Pancreas (tissue), 10 donors: ENCODE data around the gene RIOK1. TPM values are rescaled to one million over a fixed set of nuclear protein-coding genes. Genes with fewer than 3 reads are reported as not detected.
"Not testable (repeated sequence)": the region's sequence is repeated elsewhere in the genome, so short reads cannot be mapped to it uniquely, and the experiment has no call there.

Experiments
- ATAC-seq, 4 donors: fragments of 200-7000 bp; cut with Tn5 transposase; one replicate each; pipeline versions ENCODE4 v1.8.0 to v1.9.1; 2020; ENCODE audit warnings: mild to moderate bottlenecking in 4 of 4, moderate library complexity in 4 of 4
- DNase-seq, 6 donors: peaks; one replicate each; pipeline ENCODE4 v3.0.0-alpha.2; 2020
- FAIRE-seq: peaks from 2 replicates; lab custom pipeline; 2012; peaks lifted over from hg19 to GRCh38; lab: Jason Lieb, UNC
- H3K27ac ChIP-seq, 4 donors: fragments of 200-600 bp; sonication (generic); 1 replicate in 3 of 4; 2 replicates in 1 of 4; pipeline versions ENCODE4 v1.5.0 to v1.8.0; 2020
- H3K27me3 ChIP-seq, 4 donors: fragments of 200-600 bp; one replicate each; pipeline ENCODE4 v1.8.0; 2021
- H3K36me3 ChIP-seq, 3 donors: fragments of 200-600 bp; sonication (generic) in 1 of 3; one replicate each; pipeline versions ENCODE4 v1.5.0 to v1.8.0; 2020 to 2021
- H3K4me1 ChIP-seq, 3 donors: fragments of 200-600 bp; one replicate each; pipeline ENCODE4 v1.8.0; 2021
- H3K4me3 ChIP-seq, 4 donors: fragments of 200-600 bp; sonication (generic) in 2 of 4; one replicate each; pipeline versions ENCODE4 v1.5.0 to v1.8.0; 2020 to 2021
- H3K9me3 ChIP-seq, 4 donors: fragments of 200-600 bp; one replicate each; pipeline ENCODE4 v1.8.0; 2021
- whole genome bisulfite sequencing, 2 donors: extraction: QIAGEN DNeasy Blood & Tissue Kit; methylation state at CpG; one replicate each; pipeline ENCODE4 v1.1.7; 2013; 5-methylcytosine and 5-hydroxymethylcytosine counted together
- intact Hi-C, 3 donors: fragments of 100-400 bp; cut with DNase I; formaldehyde crosslinking; loops; one replicate each; pipeline versions ENCODE4 v1.11.1 to v1.14.2; 2022
- polyA plus RNA-seq, 2 donors: library from polyadenylated mRNA; stranded (reverse); fragments of 200-250 nt; gene quantifications; one replicate each; pipeline ENCODE4 v1.2.3, GENCODE V29; 2013
- total RNA-seq, 6 donors: library from RNA; stranded (reverse); fragmentation: NEBNext Ultra II Directional in 4 of 6; extraction: Animal tissue kit (Norgen Biotek cat#: 25700) in 4 of 6; gene quantifications; one replicate each; pipeline versions ENCODE4 v1.2.1 to v1.2.4, GENCODE V29; 2021 to 2023
- TF ChIP-seq, protein P1 (sequence below), 4 donors: fragments of 200-600 bp; sonication (generic) in 3 of 4; IDR thresholded peaks; one replicate each; pipeline versions ENCODE4 v1.5.0 to v1.8.0; 2021; ENCODE audit warnings: antibody characterized with exemption in 4 of 4
- donor health status: healthy with polysubstance abuse.
- donor health status: DM: no; HTN: no; CAD: no; lungs with moderate emphysema.
- donor health status: DM: no; HTN: no; CAD: no.
- donor health status: control.
- donor health status: control.
- donor health status: Bipolar disorder and iron deficiency.
- donor health status: DM: yes; HTN: yes; CAD: no.
- donor health status: DM: no; HTN: no; CAD: no.
- donor health status: DM: no; HTN: no; CAD: no.
- donor health status: DM: yes; HTN: yes; CAD: no.

RIOK1 gene
- total and polyA plus RNA-seq, 8 donors: 6.6 to 11.0 (median 9.5) TPM

DNA sequence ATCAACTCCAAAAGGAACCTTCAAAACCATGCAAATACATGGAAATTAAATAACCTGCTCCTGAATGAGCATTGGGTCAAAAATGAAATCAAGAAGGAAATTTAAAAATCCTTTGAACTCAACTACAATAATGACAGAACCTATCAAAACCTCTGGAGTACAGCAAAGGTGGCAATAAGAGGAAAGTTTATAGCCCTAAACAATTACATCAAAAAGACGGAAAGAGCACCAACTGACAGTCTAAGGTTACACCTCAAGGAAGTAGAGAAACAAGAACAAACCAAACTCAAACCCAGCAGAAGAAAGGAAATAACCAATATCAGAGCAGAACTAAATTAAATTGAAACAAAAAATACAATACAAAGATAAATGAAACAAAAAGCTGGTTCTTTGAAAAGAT is 39.0 kb upstream of the RIOK1 start:
- H3K27ac ChIP-seq, H3K4me1 ChIP-seq, H3K9me3 ChIP-seq, H3K4me3 ChIP-seq, FAIRE-seq, H3K27me3 ChIP-seq, H3K36me3 ChIP-seq, DNase-seq, ATAC-seq, intact Hi-C loops: not testable (repeated sequence)
- 88 to 90% methylated on average over 1 of the region's 1 CpG for WGBS, 2 donors

DNA sequence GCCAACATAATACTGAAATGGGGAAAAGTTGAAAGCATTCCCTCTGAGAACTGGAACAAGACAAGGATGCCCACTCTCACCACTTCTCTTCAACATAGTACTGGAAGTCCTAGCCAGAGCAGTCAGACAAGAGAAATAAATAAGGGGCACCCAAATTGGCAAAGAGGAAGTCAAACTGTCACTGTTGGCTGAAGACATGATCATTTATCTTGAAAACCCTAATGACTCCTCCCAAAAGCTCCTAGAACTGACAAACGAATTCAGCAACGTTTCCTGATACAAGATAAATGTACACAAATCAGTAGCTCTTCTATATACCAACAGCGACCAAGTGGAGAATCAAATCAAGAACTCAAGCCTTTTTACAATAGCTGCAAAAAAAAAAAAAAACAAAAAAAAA is 37.7 kb upstream of the RIOK1 start:
- FAIRE-seq, H3K9me3 ChIP-seq, H3K4me3 ChIP-seq, ATAC-seq, DNase-seq, H3K27ac ChIP-seq, H3K4me1 ChIP-seq, intact Hi-C loops, H3K27me3 ChIP-seq, H3K36me3 ChIP-seq: not testable (repeated sequence)
- 47 to 48% methylated on average over 3 of the region's 3 CpGs for WGBS, 2 donors

GRCh38 chr6:7367408-7367807 is 22.2 kb upstream of the RIOK1 start:
- ATAC-seq: no peak
- intact Hi-C loops: no loop called here
- no peak overlapping the region for H3K4me3 ChIP-seq
- DNase-seq: no peak
- FAIRE-seq: no peak
- TF ChIP-seq, protein P1, sequence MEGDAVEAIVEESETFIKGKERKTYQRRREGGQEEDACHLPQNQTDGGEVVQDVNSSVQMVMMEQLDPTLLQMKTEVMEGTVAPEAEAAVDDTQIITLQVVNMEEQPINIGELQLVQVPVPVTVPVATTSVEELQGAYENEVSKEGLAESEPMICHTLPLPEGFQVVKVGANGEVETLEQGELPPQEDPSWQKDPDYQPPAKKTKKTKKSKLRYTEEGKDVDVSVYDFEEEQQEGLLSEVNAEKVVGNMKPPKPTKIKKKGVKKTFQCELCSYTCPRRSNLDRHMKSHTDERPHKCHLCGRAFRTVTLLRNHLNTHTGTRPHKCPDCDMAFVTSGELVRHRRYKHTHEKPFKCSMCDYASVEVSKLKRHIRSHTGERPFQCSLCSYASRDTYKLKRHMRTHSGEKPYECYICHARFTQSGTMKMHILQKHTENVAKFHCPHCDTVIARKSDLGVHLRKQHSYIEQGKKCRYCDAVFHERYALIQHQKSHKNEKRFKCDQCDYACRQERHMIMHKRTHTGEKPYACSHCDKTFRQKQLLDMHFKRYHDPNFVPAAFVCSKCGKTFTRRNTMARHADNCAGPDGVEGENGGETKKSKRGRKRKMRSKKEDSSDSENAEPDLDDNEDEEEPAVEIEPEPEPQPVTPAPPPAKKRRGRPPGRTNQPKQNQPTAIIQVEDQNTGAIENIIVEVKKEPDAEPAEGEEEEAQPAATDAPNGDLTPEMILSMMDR (IDR thresholded peaks at IDR 0.05): no peak
- no peak overlapping the region for H3K27ac ChIP-seq
- H3K27me3 ChIP-seq: no peaks in the 10 kb centered on the region
- H3K4me1 ChIP-seq: no peaks in the 10 kb centered on the region
- no peaks in the 10 kb centered on the region for H3K36me3 ChIP-seq
- H3K9me3 ChIP-seq: no peaks in the 10 kb centered on the region
- WGBS, 2 donors: 82 to 89% methylated on average over 7 of the region's 7 CpGs

- DNase-seq: no peak
- Histone ChIP-seq H3K36me3 (no peaks in the 10 kb centered on the region), H3K4me3 (no peak overlapping the region), H3K4me1 (no peaks in the 10 kb centered on the region), H3K27ac (no peak overlapping the region), H3K9me3 (no peaks in the 10 kb centered on the region), H3K27me3 (no peaks in the 10 kb centered on the region)
- WGBS, 2 donors: 69 to 76% methylated on average over 3 of the region's 3 CpGs
- FAIRE-seq: no peak
- intact Hi-C loops: no loop called here
- TF ChIP-seq, protein P1 (IDR thresholded peaks at IDR 0.05): no peak
- no peak for ATAC-seq
Measured at GRCh38 chr6:7373739-7374138, 15.9 kb upstream of the RIOK1 start.

DNA sequence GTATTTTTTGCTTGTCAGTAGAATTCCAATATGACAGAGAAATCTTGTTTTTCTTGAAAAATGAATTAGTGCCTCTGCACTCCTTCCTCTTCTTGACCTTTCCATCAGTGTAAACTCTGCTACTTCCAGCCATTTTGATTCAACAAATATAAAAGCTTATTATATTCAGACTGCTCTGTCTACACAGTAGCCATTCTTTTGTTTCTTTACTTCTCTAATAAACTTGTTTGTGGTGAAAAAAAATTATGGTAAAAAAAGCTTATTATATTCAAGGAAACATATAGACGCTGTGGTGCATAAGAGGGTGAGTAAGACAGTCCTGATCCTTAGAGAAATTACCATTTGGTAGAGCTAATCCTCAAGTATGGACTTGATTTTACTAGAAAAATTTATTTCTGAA is 11.6 kb upstream of the RIOK1 start:
- no peaks in the 10 kb centered on the region for H3K9me3 ChIP-seq
- intact Hi-C loops: no loop called here
- no peaks in the 10 kb centered on the region for H3K36me3 ChIP-seq
- DNase-seq (no peak), FAIRE-seq (no peak), ATAC-seq (no peak)
- H3K27me3 ChIP-seq: no peaks in the 10 kb centered on the region
- H3K27ac ChIP-seq: no peak overlapping the region
- 92 to 95% methylated on average over 1 of the region's 1 CpG for WGBS, 2 donors
- H3K4me3 ChIP-seq: no peak overlapping the region
- TF ChIP-seq, protein P1 (IDR thresholded peaks at IDR 0.05): no peak
- H3K4me1 ChIP-seq: no peaks in the 10 kb centered on the region

- Histone ChIP-seq H3K27me3 (no peaks in the 10 kb centered on the region), H3K9me3 (no peaks in the 10 kb centered on the region), H3K27ac (no peak overlapping the region), H3K4me1 (no peaks in the 10 kb centered on the region), H3K4me3 (no peak overlapping the region), H3K36me3 (no peaks in the 10 kb centered on the region)
- TF ChIP-seq, protein P1 (IDR thresholded peaks at IDR 0.05): no peak
- FAIRE-seq (no peak), ATAC-seq (no peak), DNase-seq (no peak)
- 51 to 56% methylated on average over 4 of the region's 4 CpGs for WGBS, 2 donors
- intact Hi-C loops: no loop called here
Measured at GRCh38 chr6:7378740-7379139, 10.9 kb upstream of the RIOK1 start.
